OCI-LY7 (cell line): ENCODE measurements around the gene SAP30BP. TPM values are rescaled to one million over a fixed set of nuclear protein-coding genes. Genes with fewer than 3 reads are reported as not detected.

ENCODE experiments used
- BruUV-seq: library from RNA; stranded (reverse); fragments of 400-500 nt; replicated peaks from 2 replicates; lab custom pipeline; 2021; lab: Mats Ljungman, UMichigan
- CTCF ChIA-PET: fragments of 300-600 bp; sonication (Branson Sonifier 250); formaldehyde crosslinking; loops from one replicate; lab custom pipeline; 2022; ENCODE audit warnings: antibody characterized with exemption; ENCODE audit not compliant: unreplicated experiment; lab: Charles Lee
- POLR2A ChIA-PET: fragments of 300-600 bp; sonication (Branson Sonifier 250); formaldehyde crosslinking; loops from one replicate; lab custom pipeline; 2022; ENCODE audit warnings: antibody characterized with exemption; lab: Charles Lee
- DNase-seq: peaks from one replicate; pipeline ENCODE4 v3.0.0-alpha.2; 2015; ENCODE audit warnings: low spot score
- H2AFZ ChIP-seq: fragments of 200-600 bp; sonication (generic), shearing (Covaris generic); 2 replicates; pipeline ENCODE4 v1.6.1; 2014; ENCODE audit warnings: mild to moderate bottlenecking, antibody characterized with exemption, low read length, moderate library complexity
- H3K27ac ChIP-seq: fragments of 200-600 bp; sonication (generic); 2 replicates; pipeline ENCODE4 v1.5.1; 2014; ENCODE audit warnings: mixed run types, low read depth, mild to moderate bottlenecking, moderate library complexity, low read length, inconsistent platforms; ENCODE audit not compliant: poor library complexity, severe bottlenecking
- H3K36me3 ChIP-seq: fragments of 200-600 bp; sonication (generic); 2 replicates; pipeline ENCODE4 v1.6.1; 2014; ENCODE audit warnings: mild to moderate bottlenecking, antibody characterized with exemption, low read length, moderate library complexity, mixed read lengths; ENCODE audit not compliant: insufficient read depth
- H3K4me1 ChIP-seq: fragments of 200-600 bp; sonication (generic); 2 replicates; pipeline ENCODE4 v1.5.1; 2014; ENCODE audit warnings: mild to moderate bottlenecking, low read length; ENCODE audit not compliant: insufficient read depth, poor library complexity, severe bottlenecking
- H3K4me2 ChIP-seq: fragments of 200-600 bp; sonication (generic); 2 replicates; pipeline ENCODE4 v1.6.1; 2014; ENCODE audit warnings: mild to moderate bottlenecking, low read length
- H3K4me3 ChIP-seq: fragments of 200-600 bp; sonication (generic); 2 replicates; pipeline ENCODE4 v1.5.1; 2014; ENCODE audit warnings: mild to moderate bottlenecking, low read depth, low read length; ENCODE audit not compliant: poor library complexity, severe bottlenecking
- H3K79me2 ChIP-seq: fragments of 200-600 bp; sonication (generic); 2 replicates; pipeline ENCODE4 v1.6.1; 2016; ENCODE audit warnings: low read depth, mild to moderate bottlenecking, low read length, moderate library complexity, mixed read lengths; ENCODE audit not compliant: insufficient read depth
- H3K9me2 ChIP-seq: fragments of 200-600 bp; sonication (generic); 2 replicates; pipeline ENCODE4 v1.6.1; 2016; ENCODE audit warnings: mild to moderate bottlenecking, low read length, mixed read lengths; ENCODE audit not compliant: insufficient read depth
- H3K9me3 ChIP-seq: fragments of 200-600 bp; sonication (generic); 2 replicates; pipeline ENCODE4 v1.6.1; 2014; ENCODE audit warnings: mild to moderate bottlenecking, mixed run types, low read length, mixed read lengths
- H4K20me1 ChIP-seq: fragments of 200-600 bp; sonication (generic); 2 replicates; pipeline ENCODE4 v1.6.1; 2014; ENCODE audit warnings: mild to moderate bottlenecking, antibody characterized with exemption, low read length, moderate library complexity, mixed read lengths; ENCODE audit not compliant: insufficient read depth
- EZH2phosphoT487 ChIP-seq: fragments of 200-600 bp; sonication (generic); IDR thresholded peaks from 2 replicates; pipeline ENCODE4 v1.6.1; 2018; ENCODE audit warnings: low read depth, borderline replicate concordance, mild to moderate bottlenecking, mixed run types, antibody characterized with exemption, low read length, moderate library complexity, mixed read lengths
- intact Hi-C: fragments of 100-400 bp; cut with micrococcal nuclease; formaldehyde crosslinking; loops from one replicate; pipeline ENCODE4 v1.10.0; 2022; ENCODE audit not compliant: unreplicated experiment
- total RNA-seq, 2 experiments: library from RNA; depleted of rRNA in 1 of 2; stranded (reverse); fragments of >200 nt in 1 of 2; shearing (Covaris generic) in 1 of 2; gene quantifications; 2 replicates each; pipeline ENCODE4 v1.2.3, GENCODE V29; 2014 to 2022
- TF ChIP-seq, protein P1 (sequence below): fragments of 200-600 bp; sonication (generic); conservative IDR thresholded peaks from 2 replicates; pipeline ENCODE4 v1.5.1; 2014; ENCODE audit warnings: mild to moderate bottlenecking, antibody characterized with exemption, low read length, moderate library complexity, mixed read lengths

SAP30BP gene
- total RNA-seq, 2 experiments from 2014 or later, result 127 to 187 TPM

DNA sequence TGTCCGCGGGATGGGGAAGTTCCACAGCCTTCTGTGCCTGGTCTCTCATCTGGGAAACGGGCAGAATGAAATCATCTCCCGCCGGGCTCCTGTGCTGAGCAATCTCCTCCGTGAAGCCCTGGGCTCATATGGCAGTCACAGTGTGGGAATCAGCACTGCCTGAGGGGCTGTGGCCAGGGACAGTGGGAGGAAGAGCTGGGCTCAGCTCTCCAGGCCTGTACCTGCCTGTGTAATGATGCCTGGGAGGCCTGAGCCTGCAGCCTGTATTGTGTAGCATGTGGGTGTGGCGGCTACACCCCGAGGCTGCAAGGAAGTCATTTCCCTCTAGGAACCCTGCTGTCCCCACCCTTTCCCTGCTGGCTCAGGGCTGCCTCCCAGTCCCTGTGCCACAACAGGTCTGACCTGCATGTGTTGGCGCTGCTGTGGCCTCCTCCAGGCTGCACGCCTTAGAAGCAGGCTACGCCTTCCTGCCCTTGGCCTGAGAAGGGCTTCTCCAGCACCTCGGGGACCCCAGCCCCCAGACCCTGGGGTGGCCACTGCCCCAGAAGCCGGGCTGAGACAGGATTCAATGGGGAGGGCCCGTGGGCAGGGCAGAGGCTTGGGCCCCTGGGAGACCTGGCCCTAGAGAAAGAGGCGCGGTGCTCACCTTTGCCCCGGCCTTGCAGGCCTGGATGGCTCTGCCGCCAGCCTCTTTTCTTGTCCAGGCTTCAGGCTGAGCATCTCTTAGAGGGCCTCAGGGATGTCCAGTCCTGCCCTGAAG, 56.2 kb downstream of the SAP30BP start:
- no peak overlapping the region for H2AFZ ChIP-seq
- no peak overlapping the region for H3K27ac ChIP-seq
- no peak overlapping the region for H3K4me3 ChIP-seq
- no peaks in the 10 kb centered on the region for H4K20me1 ChIP-seq
- intact Hi-C loops, result no loop called here
- TF ChIP-seq, protein P1, sequence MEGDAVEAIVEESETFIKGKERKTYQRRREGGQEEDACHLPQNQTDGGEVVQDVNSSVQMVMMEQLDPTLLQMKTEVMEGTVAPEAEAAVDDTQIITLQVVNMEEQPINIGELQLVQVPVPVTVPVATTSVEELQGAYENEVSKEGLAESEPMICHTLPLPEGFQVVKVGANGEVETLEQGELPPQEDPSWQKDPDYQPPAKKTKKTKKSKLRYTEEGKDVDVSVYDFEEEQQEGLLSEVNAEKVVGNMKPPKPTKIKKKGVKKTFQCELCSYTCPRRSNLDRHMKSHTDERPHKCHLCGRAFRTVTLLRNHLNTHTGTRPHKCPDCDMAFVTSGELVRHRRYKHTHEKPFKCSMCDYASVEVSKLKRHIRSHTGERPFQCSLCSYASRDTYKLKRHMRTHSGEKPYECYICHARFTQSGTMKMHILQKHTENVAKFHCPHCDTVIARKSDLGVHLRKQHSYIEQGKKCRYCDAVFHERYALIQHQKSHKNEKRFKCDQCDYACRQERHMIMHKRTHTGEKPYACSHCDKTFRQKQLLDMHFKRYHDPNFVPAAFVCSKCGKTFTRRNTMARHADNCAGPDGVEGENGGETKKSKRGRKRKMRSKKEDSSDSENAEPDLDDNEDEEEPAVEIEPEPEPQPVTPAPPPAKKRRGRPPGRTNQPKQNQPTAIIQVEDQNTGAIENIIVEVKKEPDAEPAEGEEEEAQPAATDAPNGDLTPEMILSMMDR, result no peak
- no peak for TF ChIP-seq EZH2phosphoT487
- H3K79me2 ChIP-seq, result no peaks in the 10 kb centered on the region
- H3K36me3 ChIP-seq, result no peaks in the 10 kb centered on the region
- H3K4me1 ChIP-seq, result peaks cover 7% of the 10 kb centered on the region
- BruUV-seq, result no TSS peak
- no peak overlapping the region for H3K4me2 ChIP-seq
- ChIA-PET POLR2A (no interaction called here), CTCF (no interaction called here)
- H3K9me2 ChIP-seq, result no peaks in the 10 kb centered on the region
- no peak for DNase-seq
- H3K9me3 ChIP-seq, result no peaks in the 10 kb centered on the region

DNA sequence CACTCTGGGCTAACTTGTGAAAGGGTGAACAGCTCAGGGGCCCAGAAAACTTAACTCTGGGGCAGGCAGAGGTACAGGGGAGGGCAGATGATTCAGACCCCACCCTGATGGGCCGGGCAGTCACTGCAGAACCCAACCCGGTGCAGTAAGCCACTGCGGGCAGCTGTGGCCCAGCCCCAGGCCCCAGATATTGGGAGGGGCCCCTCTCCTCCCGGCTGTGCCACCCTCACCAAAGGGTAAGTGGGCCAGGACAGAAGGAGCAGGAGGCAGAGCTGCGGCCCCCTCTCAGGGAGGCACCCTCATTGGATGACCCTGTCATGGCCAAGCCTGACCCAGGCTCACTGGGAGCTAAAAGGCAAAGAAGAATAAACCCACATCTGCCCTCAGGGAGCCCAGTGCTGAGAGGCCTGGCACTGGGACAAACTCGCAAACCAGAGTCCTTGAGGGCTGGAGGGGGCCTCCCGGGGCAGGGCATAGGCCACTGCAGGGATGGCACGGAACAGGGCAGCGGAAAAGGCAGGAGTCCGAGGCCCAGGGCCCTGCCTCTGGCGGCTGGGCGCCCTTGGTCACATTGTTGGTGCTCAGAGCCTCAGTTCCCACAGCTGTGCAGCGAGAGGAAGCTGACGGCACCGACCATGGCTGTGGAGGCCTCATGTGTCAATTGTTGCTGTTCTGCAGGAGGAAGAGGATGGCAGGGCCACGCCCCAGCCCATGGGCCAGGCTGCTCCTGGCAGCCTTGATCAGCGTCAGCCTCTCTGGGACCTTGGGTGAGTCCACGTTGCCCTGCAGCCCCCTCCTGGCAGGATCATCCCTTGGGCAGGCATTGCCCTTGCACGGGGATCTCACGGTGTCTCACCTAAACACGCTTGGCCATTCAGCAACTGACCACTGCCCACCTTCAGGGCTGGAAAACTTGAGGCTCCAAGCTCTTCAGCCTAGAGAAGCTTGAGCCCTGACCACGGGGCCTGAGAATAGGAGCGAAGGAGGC, 57.2 kb downstream of the SAP30BP start:
- Histone ChIP-seq H2AFZ (no peak overlapping the region), H4K20me1 (no peaks in the 10 kb centered on the region), H3K9me2 (no peaks in the 10 kb centered on the region), H3K4me1 (peaks cover 7% of the 10 kb centered on the region), H3K4me3 (no peak overlapping the region), H3K79me2 (no peaks in the 10 kb centered on the region), H3K27ac (no peak overlapping the region), H3K36me3 (no peaks in the 10 kb centered on the region), H3K4me2 (no peak overlapping the region), H3K9me3 (no peaks in the 10 kb centered on the region)
- CTCF ChIA-PET, result no interaction called here
- POLR2A ChIA-PET, result interaction anchor here (0.6 to 0.7 kb wide), 2 partner anchors 241 to 317 kb away, joined by 3 to 4 read pairs; no protein-coding TSS in a partner anchor
- TF ChIP-seq, protein P1, result no peak
- TF ChIP-seq EZH2phosphoT487, result no peak
- intact Hi-C loops, result no loop called here
- BruUV-seq, result no TSS peak
- no peak for DNase-seq
